MM.1S (cell line): Measurements from ENCODE around the gene PRLHR.

Experiments used
- EZH2 ChIP-seq: fragments of 300-600 bp; sonication (generic); optimal IDR thresholded peaks from 2 replicates; pipeline ENCODE3; 2017; ENCODE audit warnings: low read depth, mild to moderate bottlenecking, antibody characterized with exemption, low read length, mixed read lengths
- EZH2phosphoT487 ChIP-seq: fragments of 300-600 bp; sonication (generic); IDR thresholded peaks from 2 replicates; pipeline ENCODE4 v1.6.1; 2018; ENCODE audit warnings: antibody characterized with exemption, low read length
- TF ChIP-seq, protein P1 (sequence below): fragments of 300-600 bp; sonication (generic); IDR thresholded peaks from 2 replicates; pipeline ENCODE4 v1.5.1; 2016; ENCODE audit warnings: antibody characterized with exemption, low read length, mixed read lengths

DNA sequence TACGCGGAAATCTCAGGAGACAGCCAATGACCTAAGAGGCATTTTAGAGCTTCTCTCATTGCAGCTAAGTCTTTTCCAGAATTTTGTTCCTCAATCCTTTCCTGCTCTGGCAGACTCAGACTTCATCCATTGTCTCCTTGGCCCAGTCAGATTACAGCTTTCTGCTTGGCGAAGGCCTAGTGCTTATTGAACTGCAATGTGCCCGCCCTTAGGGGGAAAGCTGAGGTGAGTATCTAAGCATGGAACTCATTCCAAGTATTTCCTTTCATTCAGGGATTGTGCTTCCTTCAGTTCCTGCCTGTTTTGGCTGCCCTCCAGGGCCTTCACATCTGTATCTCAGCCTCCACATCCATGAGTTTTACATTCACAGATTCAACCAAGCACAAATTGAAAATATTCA lies 37.5 kb downstream of the PRLHR start:
- TF ChIP-seq, protein P1, sequence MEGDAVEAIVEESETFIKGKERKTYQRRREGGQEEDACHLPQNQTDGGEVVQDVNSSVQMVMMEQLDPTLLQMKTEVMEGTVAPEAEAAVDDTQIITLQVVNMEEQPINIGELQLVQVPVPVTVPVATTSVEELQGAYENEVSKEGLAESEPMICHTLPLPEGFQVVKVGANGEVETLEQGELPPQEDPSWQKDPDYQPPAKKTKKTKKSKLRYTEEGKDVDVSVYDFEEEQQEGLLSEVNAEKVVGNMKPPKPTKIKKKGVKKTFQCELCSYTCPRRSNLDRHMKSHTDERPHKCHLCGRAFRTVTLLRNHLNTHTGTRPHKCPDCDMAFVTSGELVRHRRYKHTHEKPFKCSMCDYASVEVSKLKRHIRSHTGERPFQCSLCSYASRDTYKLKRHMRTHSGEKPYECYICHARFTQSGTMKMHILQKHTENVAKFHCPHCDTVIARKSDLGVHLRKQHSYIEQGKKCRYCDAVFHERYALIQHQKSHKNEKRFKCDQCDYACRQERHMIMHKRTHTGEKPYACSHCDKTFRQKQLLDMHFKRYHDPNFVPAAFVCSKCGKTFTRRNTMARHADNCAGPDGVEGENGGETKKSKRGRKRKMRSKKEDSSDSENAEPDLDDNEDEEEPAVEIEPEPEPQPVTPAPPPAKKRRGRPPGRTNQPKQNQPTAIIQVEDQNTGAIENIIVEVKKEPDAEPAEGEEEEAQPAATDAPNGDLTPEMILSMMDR, result no peak
- TF ChIP-seq EZH2 (no peak), EZH2phosphoT487 (no peak)
